Activated CD8-positive, alpha-beta T cell treated with anti-CD3 and anti-CD28 coated beads, Interleukin-2, amount 10 ng/mL, durations not matched to agents 7 days and 5 days (primary cell): ENCODE results near the gene ARHGAP31. TPM values are rescaled to one million over a fixed set of nuclear protein-coding genes. Genes with fewer than 3 reads are reported as not detected.
"Not testable (repeated sequence)": the region's sequence is repeated elsewhere in the genome, so short reads cannot be mapped to it uniquely, and the experiment has no call there.

Experiments
- ATAC-seq: fragments of 150-1000 bp; cut with Tn5 transposase; one replicate; pipeline ENCODE4 v1.10.0; 2021; ENCODE audit warnings: moderate library complexity
- CTCF ChIA-PET: fragments of 350-600 bp; sonication (Branson Sonifier 250); formaldehyde crosslinking; loops from one replicate; lab custom pipeline; 2021; ENCODE audit warnings: antibody characterized with exemption; lab: Charles Lee
- POLR2A ChIA-PET: fragments of 350-600 bp; sonication (Branson Sonifier 250); formaldehyde crosslinking; loops from one replicate; lab custom pipeline; 2021; ENCODE audit warnings: antibody characterized with exemption; lab: Charles Lee
- DNase-seq: peaks from one replicate; pipeline ENCODE4 v3.0.0-alpha.2; 2020
- H3K27ac Mint-ChIP-seq: one replicate; pipeline ENCODE4 v1.8.0; 2021; ENCODE audit warnings: mild to moderate bottlenecking, mixed read lengths
- H3K27me3 Mint-ChIP-seq: one replicate; pipeline ENCODE4 v1.8.0; 2021; ENCODE audit warnings: low read depth, mixed read lengths
- H3K36me3 Mint-ChIP-seq: one replicate; pipeline ENCODE4 v1.8.0; 2021; ENCODE audit warnings: low read depth, mixed read lengths
- H3K4me1 Mint-ChIP-seq: one replicate; pipeline ENCODE4 v1.8.0; 2021; ENCODE audit warnings: low read depth, mixed read lengths
- H3K4me3 Mint-ChIP-seq: one replicate; pipeline ENCODE4 v1.8.0; 2021; ENCODE audit warnings: mild to moderate bottlenecking, mixed read lengths
- H3K9me3 Mint-ChIP-seq: one replicate; pipeline ENCODE4 v1.8.0; 2022; ENCODE audit warnings: mixed read lengths; ENCODE audit not compliant: insufficient read depth
- total RNA-seq, 2 experiments: library from RNA; stranded (reverse); gene quantifications; one replicate each; pipeline ENCODE4 v1.2.3, GENCODE V29; 2021

ARHGAP31 gene
- total RNA-seq, 2 experiments from 2014 or later, result 2.3 to 2.5 TPM

DNA sequence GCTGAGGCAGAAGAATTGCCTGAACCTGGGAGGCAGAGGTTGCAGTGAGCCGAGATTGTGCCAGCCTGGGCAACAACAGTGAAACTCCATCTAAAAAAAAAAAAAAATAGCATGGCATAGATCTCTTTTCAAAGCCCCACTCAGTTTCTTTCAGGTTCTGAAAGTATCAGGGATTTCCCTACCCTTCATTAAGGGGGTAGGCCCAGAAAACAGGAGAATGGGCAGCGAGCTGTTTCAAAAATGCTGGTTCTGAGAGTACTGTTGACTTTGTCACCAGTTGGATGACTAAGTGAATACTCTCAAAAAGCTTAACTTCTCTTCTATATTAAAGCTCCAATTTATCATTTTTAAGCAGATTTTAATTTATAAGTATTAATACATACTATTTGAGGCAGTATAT lies 72.8 kb downstream of the ARHGAP31 start:
- no peak overlapping the region for H3K27ac Mint-ChIP-seq
- CTCF ChIA-PET, result interaction anchor here (3.6 kb wide), 1 partner anchor 14 kb away, joined by 9 read pairs; no protein-coding TSS in a partner anchor

DNA sequence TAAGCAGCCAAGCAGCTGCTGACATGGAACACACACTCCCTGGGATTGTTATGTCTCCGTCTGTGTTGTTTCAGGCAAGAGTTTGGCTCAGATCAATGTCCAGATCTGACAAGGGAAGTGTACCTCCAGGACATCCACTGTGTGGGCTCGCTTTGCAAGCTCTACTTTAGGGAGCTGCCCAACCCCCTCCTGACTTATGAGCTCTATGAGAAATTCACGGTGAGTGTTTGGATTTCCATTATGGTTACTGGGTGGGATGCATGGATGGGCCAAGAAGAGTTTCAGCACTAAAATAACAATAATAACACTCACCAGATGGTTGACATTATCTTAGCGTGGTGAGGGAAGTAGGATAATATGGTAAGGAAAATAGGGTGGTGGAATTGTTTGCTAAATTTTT lies 74.1 kb downstream of the ARHGAP31 start:
- ATAC-seq (no peak), DNase-seq (no peak)
- POLR2A ChIA-PET, result no interaction called here
- Mint-ChIP-seq H3K27me3 (no peaks in the 10 kb centered on the region), H3K4me3 (no peak overlapping the region), H3K9me3 (no peaks in the 10 kb centered on the region), H3K4me1 (no peaks in the 10 kb centered on the region), H3K27ac (no peak overlapping the region), H3K36me3 (no peaks in the 10 kb centered on the region)
- CTCF ChIA-PET, result interaction anchor here (0.6 kb wide), 1 partner anchor 339 kb away, joined by 3 read pairs; no protein-coding TSS in a partner anchor

More for the DNA sequence above, 72.8 kb downstream of the ARHGAP31 start:
- ATAC-seq (no peak), DNase-seq (no peak)
- Mint-ChIP-seq H3K4me1 (no peaks in the 10 kb centered on the region), H3K27me3 (no peaks in the 10 kb centered on the region), H3K36me3 (no peaks in the 10 kb centered on the region), H3K9me3 (no peaks in the 10 kb centered on the region), H3K4me3 (no peak overlapping the region)
- POLR2A ChIA-PET, result no interaction called here

DNA sequence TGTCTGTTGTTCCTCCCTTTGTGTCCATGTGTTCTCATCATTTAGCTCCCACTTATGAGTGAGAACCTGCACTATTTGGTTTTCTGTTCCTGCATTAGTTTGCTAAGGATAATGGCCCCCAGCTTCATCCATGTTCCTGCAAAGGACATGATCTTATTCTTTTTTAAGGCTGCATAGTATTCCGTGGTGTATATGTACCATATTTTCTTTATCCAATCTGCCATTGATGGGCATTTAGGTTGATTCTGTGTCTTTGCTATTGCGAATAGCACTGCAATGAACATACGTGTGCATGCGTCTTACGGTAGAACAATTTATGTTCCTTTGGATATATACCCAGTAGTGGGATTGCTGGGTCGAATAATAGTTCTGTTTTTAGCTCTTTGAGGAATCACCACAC lies 77.6 kb downstream of the ARHGAP31 start:
- CTCF ChIA-PET, result interaction anchor here (0.9 kb wide), 1 partner anchor 9 kb away, joined by 3 read pairs; no protein-coding TSS in a partner anchor

DNA sequence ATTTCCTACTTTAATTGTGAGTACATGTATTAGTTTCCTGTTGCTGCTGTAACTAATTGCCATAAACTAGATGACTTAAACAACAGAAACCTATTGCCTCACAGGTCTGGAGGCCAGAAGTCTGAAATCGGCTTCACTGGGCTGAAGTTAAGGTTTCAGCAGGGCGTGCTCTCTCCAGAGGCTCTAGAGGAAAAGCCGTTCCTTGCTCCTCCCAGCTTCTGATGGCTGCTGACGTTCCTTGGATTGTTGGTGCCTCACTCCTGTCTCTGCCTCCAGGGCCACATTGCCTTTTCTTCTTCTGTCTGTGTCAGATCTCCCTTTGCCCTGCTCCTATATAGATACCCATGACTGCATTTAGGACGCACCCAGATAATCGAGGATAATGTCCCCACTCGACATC lies 80.9 kb downstream of the ARHGAP31 start:
- no peaks in the 10 kb centered on the region for H3K4me1 Mint-ChIP-seq
- DNase-seq (no peak), ATAC-seq (no peak)
- H3K4me3 Mint-ChIP-seq, result no peak overlapping the region
- H3K9me3 Mint-ChIP-seq, result no peaks in the 10 kb centered on the region
- ChIA-PET CTCF (no interaction called here), POLR2A (no interaction called here)
- no peaks in the 10 kb centered on the region for H3K27me3 Mint-ChIP-seq
- no peaks in the 10 kb centered on the region for H3K36me3 Mint-ChIP-seq
- H3K27ac Mint-ChIP-seq, result no peak overlapping the region

More for the DNA sequence above, 77.6 kb downstream of the ARHGAP31 start:
- POLR2A ChIA-PET, H3K36me3 Mint-ChIP-seq, H3K9me3 Mint-ChIP-seq, DNase-seq, H3K4me3 Mint-ChIP-seq, H3K27ac Mint-ChIP-seq, H3K27me3 Mint-ChIP-seq, H3K4me1 Mint-ChIP-seq, ATAC-seq: not testable (repeated sequence)

- ChIA-PET POLR2A (no interaction called here), CTCF (no interaction called here)
- DNase-seq, result no peak
Measured at GRCh38 chr3:119375510-119375909, 81.3 kb downstream of the ARHGAP31 start.

GRCh38 chr3:119376758-119377157 lies 82.6 kb downstream of the ARHGAP31 start:
- Mint-ChIP-seq H3K27me3 (no peaks in the 10 kb centered on the region), H3K27ac (no peak overlapping the region), H3K36me3 (no peaks in the 10 kb centered on the region), H3K4me1 (no peaks in the 10 kb centered on the region), H3K9me3 (no peaks in the 10 kb centered on the region), H3K4me3 (no peak overlapping the region)
- ChIA-PET CTCF (interaction anchor here (1.8 kb wide), 1 partner anchor 24 kb away, joined by 4 read pairs; no protein-coding TSS in a partner anchor), POLR2A (no interaction called here)
- ATAC-seq (no peak), DNase-seq (no peak)

More at GRCh38 chr3:119375510-119375909, 81.3 kb downstream of the ARHGAP31 start:
- H3K4me1 Mint-ChIP-seq, result no peaks in the 10 kb centered on the region
- no peak overlapping the region for H3K27ac Mint-ChIP-seq
- no peaks in the 10 kb centered on the region for H3K27me3 Mint-ChIP-seq
- ATAC-seq, result no peak
- no peaks in the 10 kb centered on the region for H3K9me3 Mint-ChIP-seq
- H3K36me3 Mint-ChIP-seq, result no peaks in the 10 kb centered on the region
- no peak overlapping the region for H3K4me3 Mint-ChIP-seq

DNA sequence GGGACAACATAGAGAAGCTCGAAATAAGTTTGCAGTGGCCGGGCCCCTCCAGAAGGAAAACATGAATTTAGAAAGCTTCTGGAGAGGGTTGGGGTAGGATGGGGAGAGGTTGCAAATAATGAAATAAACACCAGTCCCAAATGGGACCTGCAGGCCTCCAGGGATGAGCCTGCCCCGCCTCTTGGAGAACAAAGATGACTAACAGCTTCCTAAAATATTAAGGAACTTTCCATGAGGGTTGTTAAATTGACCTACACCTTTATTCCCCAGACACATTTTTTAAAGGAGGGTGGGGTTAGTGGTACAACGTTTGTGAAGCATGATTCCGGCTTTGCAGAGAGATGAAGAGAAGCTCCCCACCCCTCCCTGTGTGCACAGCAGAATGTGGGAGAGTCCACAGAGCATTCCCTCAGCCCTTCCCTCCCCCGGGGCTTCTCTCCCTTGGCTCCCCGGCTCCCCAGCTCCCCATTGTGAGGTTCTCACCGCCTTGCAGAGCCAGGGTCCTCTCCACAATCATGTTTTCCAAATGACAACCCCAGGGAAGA lies 84.1 kb downstream of the ARHGAP31 start:
- Mint-ChIP-seq H3K4me1 (no peaks in the 10 kb centered on the region), H3K9me3 (no peaks in the 10 kb centered on the region), H3K4me3 (no peak overlapping the region), H3K27me3 (no peaks in the 10 kb centered on the region), H3K27ac (no peak overlapping the region), H3K36me3 (no peaks in the 10 kb centered on the region)
- no peak for DNase-seq
- ATAC-seq, result no peak
- ChIA-PET CTCF (interaction anchor here (1.8 kb wide), 1 partner anchor 25 kb away, joined by 4 read pairs; no protein-coding TSS in a partner anchor), POLR2A (interaction anchor here (0.9 kb wide), 1 partner anchor 77 kb away, joined by 3 read pairs; no protein-coding TSS in a partner anchor)

DNA sequence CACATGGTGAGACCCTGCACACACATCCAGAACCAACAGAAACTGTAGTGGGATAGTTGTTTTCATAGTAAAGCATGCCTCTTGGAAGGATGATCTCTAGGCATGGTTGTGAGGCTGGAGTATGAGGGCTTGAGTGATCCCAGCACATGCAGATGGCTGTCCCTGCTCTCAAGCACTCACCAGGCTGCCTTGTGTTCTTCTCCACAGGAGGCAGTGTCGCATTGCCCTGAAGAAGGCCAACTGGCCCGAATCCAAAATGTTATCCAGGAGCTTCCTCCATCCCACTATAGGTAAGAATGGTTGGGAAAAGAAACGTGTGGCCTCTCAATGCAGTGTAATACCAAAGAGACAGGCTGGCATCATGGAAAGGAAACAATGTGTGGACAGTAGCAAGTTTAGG lies 86.5 kb downstream of the ARHGAP31 start:
- Mint-ChIP-seq H3K4me1 (no peaks in the 10 kb centered on the region), H3K27me3 (no peaks in the 10 kb centered on the region), H3K36me3 (no peaks in the 10 kb centered on the region), H3K9me3 (no peaks in the 10 kb centered on the region), H3K4me3 (no peak overlapping the region), H3K27ac (no peak overlapping the region)
- no peak for ATAC-seq
- ChIA-PET POLR2A (no interaction called here), CTCF (interaction anchor here (1.2 to 1.5 kb wide), 2 partner anchors 9 to 197 kb away, joined by 3 read pairs; no protein-coding TSS in a partner anchor)
- no peak for DNase-seq

GRCh38 chr3:119382134-119382533 lies 88.0 kb downstream of the ARHGAP31 start:
- ATAC-seq, result no peak
- Mint-ChIP-seq H3K36me3 (no peaks in the 10 kb centered on the region), H3K4me1 (no peaks in the 10 kb centered on the region), H3K27me3 (no peaks in the 10 kb centered on the region), H3K27ac (no peak overlapping the region), H3K4me3 (no peak overlapping the region), H3K9me3 (no peaks in the 10 kb centered on the region)
- CTCF ChIA-PET, result interaction anchor here (1.2 kb wide), 1 partner anchor 29 kb away, joined by 4 read pairs; no protein-coding TSS in a partner anchor
- POLR2A ChIA-PET, result no interaction called here
- no peak for DNase-seq

DNA sequence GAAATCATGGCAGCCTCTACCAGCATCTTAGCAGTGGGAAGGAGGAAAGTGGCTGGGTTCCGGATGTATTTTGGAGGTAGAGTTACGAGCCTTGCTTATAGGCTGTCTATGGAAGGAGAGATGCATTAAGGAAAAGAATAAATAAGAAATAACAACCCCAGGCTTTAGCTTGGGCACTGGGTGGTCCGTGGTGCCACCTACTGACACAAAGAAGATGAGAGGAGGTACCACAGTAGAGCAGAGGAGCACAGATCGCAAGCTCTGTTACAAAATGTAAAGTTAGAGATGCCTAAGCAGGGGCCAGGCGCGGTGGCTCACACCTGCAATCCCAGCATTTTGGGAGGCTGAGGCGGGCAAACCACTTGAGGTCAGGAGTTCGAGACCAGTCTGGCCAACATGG lies 94.4 kb downstream of the ARHGAP31 start:
- Mint-ChIP-seq H3K27me3 (no peaks in the 10 kb centered on the region), H3K36me3 (no peaks in the 10 kb centered on the region), H3K4me1 (peaks cover 6% of the 10 kb centered on the region), H3K4me3 (no peak overlapping the region), H3K9me3 (no peaks in the 10 kb centered on the region), H3K27ac (peak overlapping the region; percentile 39)
- ChIA-PET POLR2A (no interaction called here), CTCF (no interaction called here)
- ATAC-seq (no peak), DNase-seq (no peak)

GRCh38 chr3:119395923-119396358 lies 101.8 kb downstream of the ARHGAP31 start:
- peaks cover 2% of the 10 kb centered on the region for H3K36me3 Mint-ChIP-seq
- H3K4me1 Mint-ChIP-seq, result peaks cover 11% of the 10 kb centered on the region
- ATAC-seq, result no peak
- no peaks in the 10 kb centered on the region for H3K9me3 Mint-ChIP-seq
- ChIA-PET CTCF (no interaction called here), POLR2A (interaction anchor here (1.0 kb wide), 1 partner anchor 155 kb away, joined by 5 read pairs; the partner anchor contains the start of gene B4GALT4)
- H3K4me3 Mint-ChIP-seq, result no peak overlapping the region
- DNase-seq, result no peak
- no peaks in the 10 kb centered on the region for H3K27me3 Mint-ChIP-seq
- H3K27ac Mint-ChIP-seq, result no peak overlapping the region

DNA sequence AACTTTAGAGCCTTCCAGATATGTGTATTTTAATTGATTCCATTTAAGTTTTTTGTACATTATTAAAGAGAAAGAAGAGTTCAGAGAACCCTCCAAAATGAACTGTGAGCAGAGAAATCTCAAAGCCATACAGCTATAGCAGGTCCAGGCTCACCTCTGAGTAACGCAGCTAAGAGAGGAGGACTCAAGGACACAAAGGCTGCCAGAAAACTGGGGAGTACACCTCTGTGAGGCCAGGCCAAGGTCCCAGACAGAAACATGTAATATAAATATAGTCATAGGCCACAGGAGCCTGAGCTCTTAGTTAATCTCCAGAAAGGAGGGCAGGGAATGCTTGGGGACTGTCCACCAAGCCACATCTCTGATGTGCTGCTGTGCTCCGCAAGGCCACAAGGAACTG lies 102.7 kb downstream of the ARHGAP31 start:
- no peaks in the 10 kb centered on the region for H3K9me3 Mint-ChIP-seq
- H3K27ac Mint-ChIP-seq, result no peak overlapping the region
- ChIA-PET CTCF (interaction anchor here (1.7 kb wide), 1 partner anchor 15 kb away, joined by 4 read pairs; no protein-coding TSS in a partner anchor), POLR2A (interaction anchor here (1.0 kb wide), 1 partner anchor 156 kb away, joined by 5 read pairs; the partner anchor contains the start of gene B4GALT4)
- no peak for ATAC-seq
- no peak overlapping the region for H3K4me3 Mint-ChIP-seq
- no peaks in the 10 kb centered on the region for H3K27me3 Mint-ChIP-seq
- peaks cover 2% of the 10 kb centered on the region for H3K36me3 Mint-ChIP-seq
- peaks cover 16% of the 10 kb centered on the region for H3K4me1 Mint-ChIP-seq
- no peak for DNase-seq
